CD4-positive, alpha-beta T cell treated with Interferon alpha-2 for 1 hour (primary cell): ENCODE measurements around the gene SLC39A5.
"Not testable (repeated sequence)": the region's sequence is repeated elsewhere in the genome, so short reads cannot be mapped to it uniquely, and the experiment has no call there.

ENCODE experiments used
- DNase-seq, 2 donors: peaks; one replicate each; pipeline ENCODE4 v3.0.0-alpha.2; 2020 to 2022

The SLC39A5 gene

GRCh38 chr12:56252649-56253048, 22.8 kb downstream of the SLC39A5 start:
- no peak for DNase-seq

- DNase-seq = no peak
Observed at GRCh38 chr12:56253091-56253490, 23.2 kb downstream of the SLC39A5 start.

GRCh38 chr12:56255671-56256070, 25.8 kb downstream of the SLC39A5 start:
- no peak for DNase-seq

- DNase-seq = no peak
Observed at GRCh38 chr12:56256326-56256960, 26.6 kb downstream of the SLC39A5 start.

GRCh38 chr12:56257071-56257470, 27.2 kb downstream of the SLC39A5 start:
- DNase-seq = no peak

GRCh38 chr12:56257491-56258067, 27.7 kb downstream of the SLC39A5 start:
- no peak for DNase-seq

- peak; percentile 74 to 86 for DNase-seq
Observed at GRCh38 chr12:56258068-56258819, 28.4 kb downstream of the SLC39A5 start, which contains the start of gene ANKRD52. Gene ANKRD52 (minus strand): TSS chr12:56258384. CDS start chr12:56258269, 115 bp downstream.

GRCh38 chr12:56258820-56259183, 29.0 kb downstream of the SLC39A5 start:
- DNase-seq = no peak

GRCh38 chr12:56260380-56260779, 30.5 kb downstream of the SLC39A5 start:
- no peak for DNase-seq

GRCh38 chr12:56260921-56261320, 31.1 kb downstream of the SLC39A5 start:
- DNase-seq = no peak

- DNase-seq = no peak
Observed at GRCh38 chr12:56261503-56262232, 31.8 kb downstream of the SLC39A5 start.

- peak in 1 of 2 donors; percentile 19 for DNase-seq
Observed at GRCh38 chr12:56262955-56263354, 33.1 kb downstream of the SLC39A5 start.

GRCh38 chr12:56266068-56266692, 36.3 kb downstream of the SLC39A5 start:
- DNase-seq = not testable (repeated sequence)

GRCh38 chr12:56266693-56267442, 37.0 kb downstream of the SLC39A5 start, which contains the start of gene COQ10A:
Gene COQ10A (plus strand): TSS chr12:56266942. CDS start chr12:56267119, 177 bp downstream.
- peak; percentile 88 to 92 for DNase-seq

- DNase-seq = no peak
Observed at GRCh38 chr12:56267443-56268071, 37.7 kb downstream of the SLC39A5 start.

- peak in 1 of 2 donors; percentile 21 for DNase-seq
Observed at GRCh38 chr12:56271031-56271430, 41.2 kb downstream of the SLC39A5 start.

- DNase-seq = not testable (repeated sequence)
Observed at GRCh38 chr12:56272468-56272867, 42.6 kb downstream of the SLC39A5 start.

- no peak for DNase-seq
Observed at GRCh38 chr12:56274299-56274698, 44.4 kb downstream of the SLC39A5 start.

GRCh38 chr12:56278905-56279304, 49.1 kb downstream of the SLC39A5 start:
- DNase-seq = no peak

GRCh38 chr12:56280849-56281248, 51.0 kb downstream of the SLC39A5 start:
- no peak for DNase-seq

GRCh38 chr12:56282030-56282429, 52.2 kb downstream of the SLC39A5 start:
- DNase-seq = no peak
